Measurements from ENCODE around the gene DNAJB6. TPM values are rescaled to one million over a fixed set of nuclear protein-coding genes. Genes with fewer than 3 reads are reported as not detected.
A peak's percentile ranks its signal among the peaks of the same experiment; 100 is the strongest.

The DNAJB6 gene
- total RNA-seq, 4 donors from 2014 or later, result 179 to 254 (median 212) TPM

DNA sequence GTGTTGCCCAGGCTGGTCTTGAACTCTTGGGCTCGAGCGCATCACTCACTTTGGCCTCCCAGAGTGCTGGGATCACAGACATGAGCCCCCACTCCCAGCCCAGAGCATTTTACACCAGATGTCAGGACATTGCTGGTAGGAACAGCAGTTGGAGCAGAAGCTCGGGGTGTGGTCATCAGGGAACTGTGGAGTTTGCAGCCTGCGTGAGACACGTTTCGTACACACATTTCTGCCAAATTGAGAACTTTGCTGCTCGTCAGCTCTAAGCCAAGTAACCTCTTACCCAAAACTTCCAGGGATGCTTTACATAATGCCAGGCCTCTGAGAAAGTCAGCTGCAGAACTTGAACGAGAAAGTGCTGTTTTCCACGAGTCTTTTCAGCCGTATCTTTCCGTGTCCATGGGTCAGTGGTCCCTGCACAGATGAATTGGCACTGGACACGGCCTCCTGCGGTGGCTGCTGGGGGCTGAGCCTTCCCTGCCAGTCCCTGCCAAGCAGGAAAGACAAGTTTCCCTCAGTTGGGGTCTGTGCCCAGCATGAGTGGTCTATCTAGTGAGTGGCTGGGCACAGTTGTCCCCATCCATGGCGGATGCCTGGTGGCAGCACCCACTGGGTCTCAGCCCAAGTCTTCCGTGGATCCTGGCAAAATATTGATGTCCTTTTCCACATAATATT lies 54.4 kb downstream of the DNAJB6 start:
- WGBS, 2 donors, result 72 to 78% methylated on average over 15 of the region's 15 CpGs
- H3K4me3 ChIP-seq (ENCODE audit: low read depth, poor library complexity, severe bottlenecking), result no peak overlapping the region
- no peak for TF ChIP-seq POLR2A (IDR thresholded peaks at IDR 0.05)
- TF ChIP-seq, protein P1, sequence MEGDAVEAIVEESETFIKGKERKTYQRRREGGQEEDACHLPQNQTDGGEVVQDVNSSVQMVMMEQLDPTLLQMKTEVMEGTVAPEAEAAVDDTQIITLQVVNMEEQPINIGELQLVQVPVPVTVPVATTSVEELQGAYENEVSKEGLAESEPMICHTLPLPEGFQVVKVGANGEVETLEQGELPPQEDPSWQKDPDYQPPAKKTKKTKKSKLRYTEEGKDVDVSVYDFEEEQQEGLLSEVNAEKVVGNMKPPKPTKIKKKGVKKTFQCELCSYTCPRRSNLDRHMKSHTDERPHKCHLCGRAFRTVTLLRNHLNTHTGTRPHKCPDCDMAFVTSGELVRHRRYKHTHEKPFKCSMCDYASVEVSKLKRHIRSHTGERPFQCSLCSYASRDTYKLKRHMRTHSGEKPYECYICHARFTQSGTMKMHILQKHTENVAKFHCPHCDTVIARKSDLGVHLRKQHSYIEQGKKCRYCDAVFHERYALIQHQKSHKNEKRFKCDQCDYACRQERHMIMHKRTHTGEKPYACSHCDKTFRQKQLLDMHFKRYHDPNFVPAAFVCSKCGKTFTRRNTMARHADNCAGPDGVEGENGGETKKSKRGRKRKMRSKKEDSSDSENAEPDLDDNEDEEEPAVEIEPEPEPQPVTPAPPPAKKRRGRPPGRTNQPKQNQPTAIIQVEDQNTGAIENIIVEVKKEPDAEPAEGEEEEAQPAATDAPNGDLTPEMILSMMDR (IDR thresholded peaks at IDR 0.05), result no peak
- peak in 1 of 2 donors; percentile 76 for DNase-seq (ENCODE audit: low spot score in 2 of 2)
- intact Hi-C loops (cut with DNase I; ENCODE audit: low total_unique reads), result no loop called here

DNA sequence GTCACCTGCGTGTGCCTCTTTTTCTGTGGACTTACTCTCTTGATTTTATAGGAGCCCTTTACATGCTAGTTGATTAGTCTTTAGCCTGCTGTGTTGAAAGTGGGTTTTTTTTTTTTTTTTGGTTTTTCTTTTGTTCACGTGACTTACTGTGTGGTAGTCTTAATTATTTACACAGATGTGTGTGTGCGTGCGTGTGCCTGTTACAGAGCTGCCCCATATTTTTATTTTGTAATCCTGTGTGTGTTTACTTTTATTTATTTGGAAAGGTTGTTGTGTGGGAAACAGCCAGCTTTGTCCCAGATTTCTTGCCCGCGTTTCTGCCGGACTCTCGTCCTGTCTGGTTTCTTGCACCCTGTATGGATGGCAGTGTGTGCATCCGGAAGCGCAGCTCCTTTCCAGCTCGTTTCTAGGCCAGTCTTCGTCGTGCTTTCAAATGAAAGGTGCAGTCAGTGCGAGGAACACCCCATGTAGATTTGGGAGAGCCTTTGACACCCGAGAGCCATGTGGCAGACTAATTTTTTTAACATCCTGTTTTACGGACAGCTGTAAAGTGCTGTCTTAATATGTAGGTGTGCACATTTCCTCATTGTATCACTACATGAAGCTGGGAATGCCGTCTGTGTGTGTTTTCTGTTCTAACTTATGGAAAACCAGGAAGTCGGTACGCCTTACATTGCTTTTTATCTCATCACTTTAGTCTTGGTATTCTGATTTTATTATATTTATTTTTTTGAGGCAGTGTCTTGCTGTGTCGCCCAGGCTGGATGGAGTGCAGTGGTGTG lies 55.6 kb downstream of the DNAJB6 start:
- H3K4me3 ChIP-seq (ENCODE audit: low read depth, poor library complexity, severe bottlenecking), result no peak overlapping the region
- TF ChIP-seq, protein P1 (IDR thresholded peaks at IDR 0.05), result no peak
- TF ChIP-seq POLR2A (IDR thresholded peaks at IDR 0.05), result no peak
- 88 to 89% methylated on average over 20 of the region's 20 CpGs for WGBS, 2 donors
- intact Hi-C loops (cut with DNase I; ENCODE audit: low total_unique reads), result no loop called here
- peak in 1 of 2 donors; percentile 64 for DNase-seq (ENCODE audit: low spot score in 2 of 2)

DNA sequence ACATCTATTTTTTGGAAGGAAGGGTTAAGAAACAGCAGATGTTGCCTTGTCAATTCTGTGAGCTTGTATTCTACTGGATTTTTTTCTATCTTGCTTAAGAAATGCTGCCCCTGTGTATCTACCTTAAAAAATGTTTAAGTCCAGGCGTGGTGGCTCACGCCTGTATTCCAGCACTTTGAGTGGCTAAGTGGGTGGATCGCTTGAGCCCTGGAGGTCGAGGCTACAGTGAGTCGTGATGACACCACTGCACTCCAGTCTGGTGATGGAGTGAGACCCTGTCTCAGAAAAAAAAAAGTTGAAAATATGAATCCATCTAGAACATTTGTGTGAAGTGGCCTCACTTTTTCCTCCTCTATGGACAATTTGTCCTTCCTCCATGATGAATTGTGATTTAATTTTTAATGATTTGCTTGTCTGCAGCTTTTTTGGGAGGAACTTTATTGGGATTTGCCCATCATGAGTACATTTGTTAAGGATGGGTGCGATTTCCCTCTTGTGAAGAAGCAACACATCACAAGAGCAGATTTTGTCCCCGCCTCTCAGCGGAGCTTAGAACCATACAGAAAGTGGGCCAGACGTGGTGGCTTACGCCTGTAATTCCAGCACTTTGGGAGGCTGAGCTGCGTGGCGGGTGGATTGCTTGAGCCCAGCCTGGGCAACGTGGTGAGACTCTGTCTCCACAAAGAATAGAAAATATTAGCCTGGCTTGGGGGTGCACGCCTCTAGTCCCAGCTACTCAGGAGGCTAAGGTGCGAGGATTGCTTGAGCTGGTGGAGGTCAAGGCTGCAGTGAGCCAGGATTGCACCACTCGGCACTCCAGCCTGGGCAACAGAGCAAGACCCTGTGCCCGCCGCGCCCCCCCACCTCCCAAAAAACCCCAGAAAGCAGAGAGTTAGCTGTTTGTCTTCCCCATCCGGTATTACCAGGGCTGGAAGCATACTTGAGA lies 57.7 kb downstream of the DNAJB6 start:
- DNase-seq (ENCODE audit: low spot score in 2 of 2), result peak in 1 of 2 donors; percentile 48
- no peak overlapping the region for H3K4me3 ChIP-seq (ENCODE audit: low read depth, poor library complexity, severe bottlenecking)
- intact Hi-C loops (cut with DNase I; ENCODE audit: low total_unique reads), result no loop called here
- 92 to 93% methylated on average over 20 of the region's 20 CpGs for WGBS, 2 donors
- TF ChIP-seq, protein P1 (IDR thresholded peaks at IDR 0.05), result no peak
- TF ChIP-seq POLR2A (IDR thresholded peaks at IDR 0.05), result no peak

GRCh38 chr7:157395206-157395605 lies 58.4 kb downstream of the DNAJB6 start:
- WGBS, 2 donors, result 80 to 85% methylated on average over 2 of the region's 2 CpGs
- TF ChIP-seq, protein P1 (IDR thresholded peaks at IDR 0.05), result no peak
- TF ChIP-seq POLR2A (IDR thresholded peaks at IDR 0.05), result no peak
- H3K4me3 ChIP-seq (ENCODE audit: low read depth, poor library complexity, severe bottlenecking), result no peak overlapping the region
- intact Hi-C loops (cut with DNase I; ENCODE audit: low total_unique reads), result no loop called here
- DNase-seq (ENCODE audit: low spot score in 2 of 2), result peak in 1 of 2 donors; percentile 21

- H3K4me3 ChIP-seq (ENCODE audit: low read depth, poor library complexity, severe bottlenecking), result no peak overlapping the region
- intact Hi-C loops (cut with DNase I; ENCODE audit: low total_unique reads), result no loop called here
- WGBS, 2 donors, result 93 to 94% methylated on average over 20 of the region's 20 CpGs
- DNase-seq (ENCODE audit: low spot score in 2 of 2), result no peak
- TF ChIP-seq, protein P1 (IDR thresholded peaks at IDR 0.05), result no peak
- TF ChIP-seq POLR2A (IDR thresholded peaks at IDR 0.05), result no peak
Observed at GRCh38 chr7:157396316-157397035, 59.7 kb downstream of the DNAJB6 start.

All from lower leg skin (tissue), 4 donors.